ENCODE data around the gene C5. TPM values are rescaled to one million over a fixed set of nuclear protein-coding genes. Genes with fewer than 3 reads are reported as not detected.

The C5 gene
- total RNA-seq, 2 experiments from 2014 or later: 1.9 to 3.4 TPM

- ATAC-seq (peak; percentile 34), DNase-seq (no peak)
- no peak for TF ChIP-seq CTCF (IDR thresholded peaks at IDR 0.05)
- POLR2A ChIA-PET: interaction anchor here (60.2 to 67.1 kb wide), 2 partner anchors 1 to 16 kb away, joined by 2439 read pairs; partner anchors contain the start of genes PHF19 and TRAF1
- Mint-ChIP-seq H3K9me3 (no peaks in the 10 kb centered on the region), H3K4me3 (no peak overlapping the region), H3K27ac (peak overlapping the region; percentile 92), H3K4me1 (ENCODE audit: low read depth) (peaks cover 89% of the 10 kb centered on the region), H3K36me3 (ENCODE audit: low read depth) (peaks cover 91% of the 10 kb centered on the region), H3K27me3 (no peaks in the 10 kb centered on the region)
- CTCF ChIA-PET: interaction anchor here (0.9 to 2.2 kb wide), 3 partner anchors 13 to 26 kb away, joined by 3 to 13 read pairs (median 3); no protein-coding TSS in a partner anchor
- intact Hi-C loops (cut with micrococcal nuclease): no loop called here
Measured at GRCh38 chr9:120910643-120911042, 139.4 kb downstream of the C5 start.

- POLR2A ChIA-PET: interaction anchor here (60.2 to 67.1 kb wide), 2 partner anchors 2 to 15 kb away, joined by 2439 read pairs; partner anchors contain the start of genes PHF19 and TRAF1
- Mint-ChIP-seq H3K4me3 (no peak overlapping the region), H3K36me3 (ENCODE audit: low read depth) (peaks cover 94% of the 10 kb centered on the region), H3K27ac (peak overlapping the region; percentile 92), H3K4me1 (ENCODE audit: low read depth) (peaks cover 91% of the 10 kb centered on the region), H3K27me3 (no peaks in the 10 kb centered on the region), H3K9me3 (no peaks in the 10 kb centered on the region)
- peak; percentile 81 for DNase-seq
- ATAC-seq: peak; percentile 64
- CTCF ChIA-PET: interaction anchor here (0.9 to 2.2 kb wide), 4 partner anchors 14 to 27 kb away, joined by 3 to 13 read pairs (median 3); no protein-coding TSS in a partner anchor
- no peak for TF ChIP-seq CTCF (IDR thresholded peaks at IDR 0.05)
- intact Hi-C loops (cut with micrococcal nuclease): no loop called here
Measured at GRCh38 chr9:120909904-120910303, 140.2 kb downstream of the C5 start.

- Mint-ChIP-seq H3K4me3 (peak overlapping the region; percentile 20), H3K9me3 (no peaks in the 10 kb centered on the region), H3K27ac (peak overlapping the region; percentile 86), H3K27me3 (no peaks in the 10 kb centered on the region), H3K36me3 (ENCODE audit: low read depth) (peaks cover 89% of the 10 kb centered on the region), H3K4me1 (ENCODE audit: low read depth) (peaks cover 91% of the 10 kb centered on the region)
- ChIA-PET CTCF (interaction anchor here (1.2 to 1.7 kb wide), 2 partner anchors 14 kb away, joined by 3 read pairs; no protein-coding TSS in a partner anchor), POLR2A (interaction anchor here (60.2 to 67.1 kb wide), 2 partner anchors 7 to 11 kb away, joined by 2439 read pairs; partner anchors contain the start of genes PHF19 and TRAF1)
- peak; percentile 35 for ATAC-seq
- no peak for TF ChIP-seq CTCF (IDR thresholded peaks at IDR 0.05)
- peak; percentile 69 for DNase-seq
- intact Hi-C loops (cut with micrococcal nuclease): no loop called here
Measured at GRCh38 chr9:120905315-120906164, 144.5 kb downstream of the C5 start.

- DNase-seq: peak; percentile 42
- intact Hi-C loops (cut with micrococcal nuclease): no loop called here
- Mint-ChIP-seq H3K27ac (peak overlapping the region; percentile 86), H3K4me1 (ENCODE audit: low read depth) (peaks cover 91% of the 10 kb centered on the region), H3K4me3 (peak overlapping the region; percentile 20), H3K27me3 (no peaks in the 10 kb centered on the region), H3K36me3 (ENCODE audit: low read depth) (peaks cover 88% of the 10 kb centered on the region), H3K9me3 (no peaks in the 10 kb centered on the region)
- ChIA-PET CTCF (interaction anchor here (1.3 to 1.7 kb wide), 3 partner anchors 15 to 149 kb away, joined by 3 to 6 read pairs (median 3); no protein-coding TSS in a partner anchor), POLR2A (interaction anchor here (1.1 to 67.1 kb wide), 3 partner anchors 7 to 52 kb away, joined by 4 to 2439 read pairs (median 2439); partner anchors contain the start of genes PHF19 and TRAF1)
- no peak for TF ChIP-seq CTCF (IDR thresholded peaks at IDR 0.05)
- ATAC-seq: no peak
Measured at GRCh38 chr9:120904978-120905301, 145.1 kb downstream of the C5 start.

All from activated CD8-positive, alpha-beta T cell treated with anti-CD3 and anti-CD28 coated beads for 36 hours (primary cell).